SKM-1 (cell line): ENCODE measurements around the gene EPC2.

ENCODE experiments used
- DNase-seq: peaks from one replicate; lab custom pipeline; 2025; ENCODE audit not compliant: unreplicated experiment; lab: John Stamatoyannopoulos, UW

The EPC2 gene

DNA sequence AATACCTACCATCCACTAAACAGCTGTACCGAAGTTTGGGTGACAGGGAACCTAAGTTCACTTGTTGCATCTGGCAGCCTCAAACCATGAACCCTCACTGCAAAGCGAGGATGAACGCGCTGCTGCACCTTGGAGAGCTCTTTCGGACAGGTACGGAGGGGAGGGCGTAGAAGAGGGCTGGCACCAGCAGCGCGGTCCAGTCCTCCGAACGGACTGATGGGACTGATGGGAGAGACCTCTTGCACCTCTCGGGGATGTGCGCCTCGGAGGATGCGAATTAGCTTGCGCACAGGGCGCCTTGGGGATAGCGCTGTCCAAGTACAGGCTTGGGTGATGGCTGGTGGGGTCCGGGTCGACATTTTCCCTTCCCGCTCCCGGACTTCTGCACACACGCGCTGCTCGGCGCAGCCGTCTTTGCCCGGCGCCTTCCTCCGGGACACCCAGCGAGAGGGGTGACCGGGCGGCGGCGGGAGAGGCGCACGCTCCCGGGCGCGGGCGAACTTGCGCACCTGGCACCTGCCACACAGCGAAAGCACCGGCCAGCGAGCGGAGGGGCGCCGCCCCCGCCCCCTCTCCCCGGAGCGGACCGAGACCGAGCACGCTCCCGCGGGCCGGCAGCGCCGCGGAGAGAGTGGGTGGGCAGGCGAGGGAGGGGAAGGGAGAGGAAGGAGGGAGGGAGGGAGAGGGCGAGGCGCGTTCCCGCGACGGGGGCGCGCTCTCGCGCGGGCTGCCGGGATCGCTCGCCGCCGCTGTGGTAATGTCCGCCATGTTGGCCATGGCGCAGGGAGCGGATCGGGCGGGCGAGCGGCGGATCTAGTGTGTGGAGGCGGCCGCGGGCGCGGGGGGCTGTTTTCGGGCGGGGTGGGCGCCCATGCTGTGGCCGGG is at the start of gene EPC2:
Gene EPC2 (plus strand): TSS at position 754 of the 885 bp plus-strand sequence. CDS start 267 bp downstream, outside the sequence.
- DNase-seq: peak; percentile 36

- no peak for DNase-seq
These were observed 48.5 kb upstream of the EPC2 start for GRCh38 chr2:148596018-148596417.

DNA sequence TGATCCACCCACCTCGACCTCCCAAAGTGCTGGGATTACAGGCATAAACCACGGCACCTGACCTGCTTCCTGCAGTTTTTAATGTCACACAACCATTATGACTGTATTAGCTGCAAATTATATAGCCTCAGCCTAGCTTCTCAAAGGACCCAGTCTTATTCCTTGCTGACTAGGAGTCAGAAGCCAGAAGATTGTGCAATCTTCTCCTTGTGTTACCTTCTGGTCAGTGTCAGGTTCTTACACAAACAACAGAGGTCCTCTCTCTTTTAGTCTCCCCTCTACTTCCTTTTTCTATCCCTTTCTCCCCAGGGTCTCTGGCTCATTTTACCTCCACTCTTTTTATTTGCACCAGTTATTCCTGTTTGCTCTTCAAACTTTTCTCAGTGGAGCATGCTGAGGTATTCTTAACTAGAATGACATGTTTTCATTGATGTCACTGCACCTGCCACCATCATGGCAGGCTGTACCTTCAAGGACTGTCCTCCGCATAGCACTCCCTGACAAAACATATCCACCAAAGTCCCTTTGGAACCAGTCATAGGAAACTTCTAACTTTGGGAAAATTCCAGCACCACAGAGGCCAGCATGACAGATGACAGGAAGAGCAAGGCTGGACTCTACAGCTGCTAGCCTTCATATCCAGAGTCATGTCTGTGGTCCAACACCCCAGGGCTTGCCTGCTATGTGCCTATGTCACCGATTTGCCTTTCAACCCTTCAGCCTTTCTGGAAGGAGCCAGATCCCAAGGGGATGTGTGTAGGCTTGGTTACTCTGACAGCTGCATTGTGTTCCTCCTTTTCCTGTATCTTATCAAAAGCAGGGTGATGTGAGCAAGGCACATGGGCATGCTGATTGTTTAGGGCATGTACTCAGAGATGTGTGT is 45.2 kb upstream of the EPC2 start:
- DNase-seq: no peak

DNA sequence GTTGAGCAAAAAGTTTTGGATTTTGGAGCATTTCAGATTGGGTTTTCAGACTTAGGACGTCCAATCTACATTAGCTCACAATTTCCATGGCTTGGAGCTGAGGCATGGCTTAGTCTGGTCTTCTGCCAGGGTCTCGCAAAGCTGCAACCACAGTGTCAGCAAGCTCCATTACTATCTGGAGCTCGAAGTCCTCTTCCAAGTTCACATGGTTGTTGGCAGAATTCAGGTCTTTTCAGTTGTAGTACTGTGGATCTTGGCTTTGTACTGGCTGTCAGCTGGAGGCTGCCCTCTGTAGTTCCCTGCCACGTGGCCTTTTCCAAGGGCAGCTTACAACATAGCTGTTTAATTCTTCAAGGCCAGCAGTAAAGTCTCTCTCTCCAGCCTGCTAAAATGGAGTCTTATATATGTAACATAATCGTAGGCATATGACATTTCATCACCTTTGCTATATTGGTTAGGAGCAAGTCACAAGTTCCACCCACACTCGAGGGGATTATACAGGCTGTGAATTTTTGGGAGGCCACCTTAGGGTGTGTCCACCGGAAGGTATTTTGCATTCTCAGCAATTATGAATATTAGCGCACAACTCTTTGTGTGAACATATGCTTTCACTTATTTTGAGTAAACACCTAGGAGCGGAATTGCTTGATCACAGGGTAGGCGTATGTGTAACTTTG is 41.5 kb upstream of the EPC2 start:
- no peak for DNase-seq

- DNase-seq: no peak
These were observed 41.0 kb upstream of the EPC2 start for GRCh38 chr2:148603562-148603920.

GRCh38 chr2:148604927-148605326 is 39.6 kb upstream of the EPC2 start:
- DNase-seq: no peak

DNA sequence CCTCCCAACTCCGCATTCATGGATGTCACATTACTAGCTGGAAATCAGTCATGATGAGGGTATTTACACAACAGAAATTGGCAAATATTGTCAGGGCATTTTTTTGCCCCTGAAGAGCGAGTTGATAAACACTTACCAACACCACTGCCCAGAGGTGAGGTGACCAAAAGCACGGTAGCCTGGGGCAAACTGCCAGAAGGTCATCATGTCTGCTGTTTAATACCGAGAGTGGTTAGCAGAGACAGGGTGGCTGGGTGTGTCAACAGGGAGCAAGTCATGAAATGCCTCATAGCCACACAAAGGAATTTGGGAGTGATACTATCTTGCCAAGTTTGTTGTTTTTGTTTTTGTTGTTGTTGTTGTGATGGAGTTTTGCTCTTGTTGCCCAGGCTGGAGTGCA is 37.0 kb upstream of the EPC2 start:
- DNase-seq: no peak

DNA sequence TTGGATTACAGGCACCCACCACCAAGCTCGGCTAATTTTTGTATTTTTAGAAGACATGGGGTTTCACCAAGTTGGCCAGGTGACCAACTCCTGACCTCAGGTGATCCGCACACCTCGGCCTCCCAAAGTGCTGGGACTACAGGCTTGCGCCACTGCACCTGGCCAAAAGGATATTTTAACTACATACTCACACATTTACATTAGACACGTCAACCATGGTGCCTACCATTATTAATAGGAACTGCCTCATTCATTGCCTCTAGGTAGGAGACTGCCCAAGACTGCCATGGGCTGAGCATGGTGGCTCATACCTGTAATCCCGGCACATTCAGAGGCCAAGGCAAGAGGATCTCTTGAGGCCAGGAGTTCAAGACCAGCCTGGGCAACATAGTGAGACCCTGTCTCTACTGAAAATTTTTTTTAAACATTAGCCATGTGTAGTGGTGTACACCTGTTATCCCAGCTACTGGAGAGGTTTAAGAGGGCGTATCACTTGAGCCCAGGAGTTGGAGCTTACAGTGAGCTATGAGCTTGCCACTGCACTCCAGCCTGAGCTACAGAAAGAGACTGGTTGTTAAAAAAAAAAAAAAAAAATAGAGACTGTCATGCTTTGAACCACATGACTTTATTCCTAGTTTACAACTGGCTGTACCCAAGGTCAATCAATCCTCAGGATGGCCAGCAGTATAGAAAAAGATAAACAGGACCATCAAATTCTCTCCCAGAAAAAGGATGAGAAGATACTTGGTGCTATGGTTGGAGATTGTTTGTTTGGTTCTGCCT is 31.1 kb upstream of the EPC2 start:
- DNase-seq: no peak

GRCh38 chr2:148614014-148614321 is 30.6 kb upstream of the EPC2 start:
- DNase-seq: no peak

DNA sequence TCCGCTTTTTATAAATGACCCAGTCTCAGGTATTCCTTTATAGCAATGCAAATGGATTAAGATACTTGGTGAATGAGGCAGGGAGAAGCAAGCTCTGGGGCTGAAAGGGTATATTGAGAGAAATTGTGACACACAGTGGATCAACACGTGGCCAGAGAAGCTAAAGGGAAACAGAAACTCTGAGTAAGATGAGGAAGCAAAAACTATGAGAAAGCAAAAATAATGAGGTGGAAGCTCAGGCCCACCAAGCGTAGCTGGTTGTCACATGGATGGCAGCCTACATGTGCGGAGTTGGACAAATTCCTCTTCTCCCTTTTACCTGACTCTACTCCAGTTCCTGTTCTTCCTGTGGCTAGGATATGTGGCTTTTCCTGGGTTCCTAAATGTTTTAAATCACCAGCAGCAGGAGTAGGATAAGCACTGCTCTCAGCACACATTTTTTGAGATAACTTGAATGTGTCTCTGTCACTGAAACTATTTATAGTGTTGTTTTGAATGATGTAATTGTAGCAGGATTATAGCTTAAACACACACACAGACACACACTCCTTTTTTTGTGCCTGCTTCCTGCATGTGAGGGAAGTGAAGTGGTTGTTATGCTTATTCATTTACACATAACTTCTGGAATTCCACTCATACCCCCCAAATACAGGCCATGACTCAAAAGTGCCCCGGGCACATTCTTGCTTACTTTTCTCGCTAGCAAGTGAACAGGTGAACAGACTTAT is 30.1 kb upstream of the EPC2 start:
- peak; percentile 56 for DNase-seq

DNA sequence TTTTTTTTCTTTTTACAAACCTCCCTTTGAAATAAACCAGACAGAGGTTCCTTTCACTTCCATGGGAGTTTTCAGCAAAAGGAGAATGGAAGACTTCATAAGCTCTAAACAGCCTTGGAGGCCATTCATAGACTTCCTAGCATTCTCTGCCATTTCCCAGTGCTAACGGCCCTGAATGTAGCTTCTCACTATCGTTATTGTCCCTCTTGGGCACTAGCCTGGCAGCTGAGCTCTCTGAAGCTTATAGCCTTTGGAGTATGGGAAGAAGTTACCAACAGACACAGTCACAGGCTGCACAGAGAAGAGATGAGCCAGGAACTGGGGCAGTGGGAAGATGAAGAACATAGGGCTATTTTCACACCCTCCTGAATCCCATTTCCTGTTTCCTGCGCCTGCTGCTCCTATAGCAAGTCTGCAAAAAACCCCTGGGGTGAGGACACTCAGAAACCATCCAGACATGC is 29.1 kb upstream of the EPC2 start:
- DNase-seq: no peak

GRCh38 chr2:148616662-148617061 is 27.9 kb upstream of the EPC2 start:
- DNase-seq: no peak

DNA sequence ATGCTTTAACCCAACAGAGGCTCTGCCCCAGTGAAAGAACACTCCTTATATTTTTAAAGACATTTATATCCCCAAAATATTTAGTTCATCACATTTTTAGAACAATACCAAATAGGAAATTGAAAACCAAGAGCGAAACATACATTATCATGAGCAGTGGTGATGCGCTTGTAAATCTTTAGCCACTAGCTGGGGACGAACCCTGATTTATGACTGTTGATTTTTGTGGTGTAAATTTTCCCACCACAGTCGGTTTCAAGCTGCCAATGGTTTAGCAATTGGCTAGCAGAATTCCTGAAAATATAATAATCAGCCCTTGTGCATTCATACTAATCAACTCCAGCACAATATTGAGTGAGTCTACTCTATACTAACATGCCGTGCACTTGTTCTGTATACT is 27.3 kb upstream of the EPC2 start:
- DNase-seq: no peak

- no peak for DNase-seq
These were observed 24.9 kb upstream of the EPC2 start for GRCh38 chr2:148619560-148620195.

DNA sequence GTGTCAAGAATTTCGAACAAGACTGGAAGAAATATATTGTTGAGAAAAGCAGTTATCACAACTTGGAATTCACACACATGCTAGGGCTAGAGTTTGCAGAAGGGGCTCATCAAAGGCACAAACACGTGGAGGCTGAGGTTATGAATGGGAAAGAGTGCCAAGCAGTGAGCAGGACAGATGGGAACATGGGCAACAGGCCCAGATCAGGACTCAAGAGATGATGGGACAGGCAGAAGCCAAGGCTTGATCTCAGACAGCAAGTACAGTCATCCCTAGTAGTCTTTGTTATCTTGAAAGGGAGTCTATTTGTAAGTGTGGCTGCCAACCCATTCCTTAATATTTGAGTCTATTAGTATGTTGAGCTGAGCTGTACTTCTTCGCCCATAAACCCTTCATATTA is 22.2 kb upstream of the EPC2 start:
- DNase-seq: no peak

- DNase-seq: no peak
These were observed 21.5 kb upstream of the EPC2 start for GRCh38 chr2:148623086-148623485.

DNA sequence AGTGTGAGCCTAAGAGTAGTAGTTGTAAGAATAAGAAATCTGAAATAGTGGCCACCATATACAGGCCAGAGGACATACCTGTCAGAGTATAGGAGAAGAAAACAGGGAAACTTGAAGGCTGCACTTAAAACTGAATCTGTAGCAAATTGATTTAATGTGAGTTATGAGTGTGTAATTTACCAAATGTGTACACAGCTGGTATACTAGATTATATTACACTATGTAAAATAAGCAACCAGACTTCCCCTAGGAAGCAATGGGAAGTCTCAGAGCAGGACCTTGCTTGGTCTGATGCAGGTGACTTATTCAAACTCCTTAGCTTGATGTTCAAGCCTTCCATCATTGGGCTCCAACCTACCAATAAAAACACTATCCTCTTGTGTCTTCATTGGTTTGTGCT is 17.3 kb upstream of the EPC2 start:
- DNase-seq: no peak

GRCh38 chr2:148634749-148635148 is 9.8 kb upstream of the EPC2 start:
- DNase-seq: no peak

DNA sequence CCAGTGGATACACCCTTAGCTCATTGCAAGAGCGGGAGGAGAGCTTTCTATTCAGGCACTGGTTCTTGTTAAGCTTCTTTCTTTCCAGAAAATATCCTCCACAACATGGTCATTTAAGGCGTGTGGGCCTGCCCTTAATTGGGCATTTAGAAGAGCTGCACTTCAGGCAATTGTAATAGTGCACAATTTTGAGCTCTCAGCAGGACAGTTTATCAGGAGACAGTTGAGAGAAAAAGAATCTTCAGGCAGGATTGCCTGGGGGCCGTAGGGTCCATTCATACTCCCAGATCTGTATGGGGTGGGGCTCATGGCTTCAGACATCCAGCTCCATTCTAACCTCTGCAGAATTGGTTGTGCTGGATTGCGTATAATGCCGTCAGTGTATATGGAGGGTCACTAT is 6.0 kb upstream of the EPC2 start:
- DNase-seq: no peak

DNA sequence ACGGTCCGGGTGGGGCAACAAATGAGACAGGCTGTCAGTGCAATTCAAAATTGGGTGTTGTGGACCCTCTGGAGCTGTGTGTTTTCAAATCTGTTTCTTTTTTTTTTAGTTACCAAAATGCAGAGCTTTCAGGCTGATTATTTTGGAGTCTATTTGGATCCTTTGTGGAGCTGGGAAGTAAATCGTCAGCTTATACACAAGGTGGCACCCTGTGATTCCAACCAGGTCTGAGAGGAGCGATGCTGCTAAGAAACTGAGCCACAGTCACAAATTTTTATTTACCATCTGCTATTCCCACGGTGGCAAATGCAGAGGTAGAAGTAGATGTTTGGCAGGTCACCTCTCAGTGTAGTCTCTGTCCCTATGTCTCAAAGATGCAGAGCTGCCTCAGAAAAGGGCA is 3.8 kb upstream of the EPC2 start:
- DNase-seq: no peak
